Measurements from ENCODE around the gene LRRC28.
A peak's percentile ranks its signal among the peaks of the same experiment; 100 is the strongest.

Gene LRRC28

DNA sequence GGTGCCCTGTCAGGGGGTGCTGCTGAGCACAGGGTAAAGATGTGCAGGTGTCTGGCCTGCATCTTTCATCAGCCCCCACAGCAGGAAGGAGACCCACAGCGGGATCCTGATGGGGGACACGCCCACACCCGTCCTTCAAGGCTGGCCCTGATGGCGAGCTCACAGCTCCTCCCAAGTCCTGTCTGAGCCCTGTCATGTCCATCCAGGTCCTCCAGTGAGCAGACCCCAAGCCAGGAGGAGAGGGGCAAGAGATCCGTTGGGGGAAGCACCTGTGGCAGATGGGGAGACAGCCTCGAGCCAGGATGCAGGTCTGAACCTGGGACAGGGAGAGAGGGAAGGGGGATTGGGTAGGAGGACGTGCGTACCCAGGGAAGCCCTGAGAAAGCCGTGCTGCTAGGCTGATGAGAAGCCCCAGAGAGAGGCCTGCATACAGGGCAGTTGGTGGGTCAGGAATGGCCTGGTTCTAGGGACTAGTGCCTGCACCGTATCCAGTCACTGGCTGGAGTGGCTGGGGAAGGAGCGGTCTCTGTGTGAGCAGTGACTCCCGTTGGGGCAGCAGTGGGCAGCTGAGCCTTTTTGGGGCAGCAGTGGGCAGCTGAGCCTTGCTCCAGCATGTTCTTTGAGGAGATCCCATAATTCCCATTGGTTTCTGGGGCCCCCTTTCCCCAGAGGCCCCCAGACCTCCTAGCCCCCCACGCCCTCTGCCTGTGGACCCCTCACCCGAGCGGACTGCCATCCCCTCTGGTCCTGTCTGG, 181.2 kb downstream of the LRRC28 start:
- no peak for DNase-seq (ENCODE audit: low spot score)
- TF ChIP-seq, protein P1, sequence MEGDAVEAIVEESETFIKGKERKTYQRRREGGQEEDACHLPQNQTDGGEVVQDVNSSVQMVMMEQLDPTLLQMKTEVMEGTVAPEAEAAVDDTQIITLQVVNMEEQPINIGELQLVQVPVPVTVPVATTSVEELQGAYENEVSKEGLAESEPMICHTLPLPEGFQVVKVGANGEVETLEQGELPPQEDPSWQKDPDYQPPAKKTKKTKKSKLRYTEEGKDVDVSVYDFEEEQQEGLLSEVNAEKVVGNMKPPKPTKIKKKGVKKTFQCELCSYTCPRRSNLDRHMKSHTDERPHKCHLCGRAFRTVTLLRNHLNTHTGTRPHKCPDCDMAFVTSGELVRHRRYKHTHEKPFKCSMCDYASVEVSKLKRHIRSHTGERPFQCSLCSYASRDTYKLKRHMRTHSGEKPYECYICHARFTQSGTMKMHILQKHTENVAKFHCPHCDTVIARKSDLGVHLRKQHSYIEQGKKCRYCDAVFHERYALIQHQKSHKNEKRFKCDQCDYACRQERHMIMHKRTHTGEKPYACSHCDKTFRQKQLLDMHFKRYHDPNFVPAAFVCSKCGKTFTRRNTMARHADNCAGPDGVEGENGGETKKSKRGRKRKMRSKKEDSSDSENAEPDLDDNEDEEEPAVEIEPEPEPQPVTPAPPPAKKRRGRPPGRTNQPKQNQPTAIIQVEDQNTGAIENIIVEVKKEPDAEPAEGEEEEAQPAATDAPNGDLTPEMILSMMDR (IDR thresholded peaks at IDR 0.05; ENCODE audit: extremely low read depth, missing control alignments): no peak

DNA sequence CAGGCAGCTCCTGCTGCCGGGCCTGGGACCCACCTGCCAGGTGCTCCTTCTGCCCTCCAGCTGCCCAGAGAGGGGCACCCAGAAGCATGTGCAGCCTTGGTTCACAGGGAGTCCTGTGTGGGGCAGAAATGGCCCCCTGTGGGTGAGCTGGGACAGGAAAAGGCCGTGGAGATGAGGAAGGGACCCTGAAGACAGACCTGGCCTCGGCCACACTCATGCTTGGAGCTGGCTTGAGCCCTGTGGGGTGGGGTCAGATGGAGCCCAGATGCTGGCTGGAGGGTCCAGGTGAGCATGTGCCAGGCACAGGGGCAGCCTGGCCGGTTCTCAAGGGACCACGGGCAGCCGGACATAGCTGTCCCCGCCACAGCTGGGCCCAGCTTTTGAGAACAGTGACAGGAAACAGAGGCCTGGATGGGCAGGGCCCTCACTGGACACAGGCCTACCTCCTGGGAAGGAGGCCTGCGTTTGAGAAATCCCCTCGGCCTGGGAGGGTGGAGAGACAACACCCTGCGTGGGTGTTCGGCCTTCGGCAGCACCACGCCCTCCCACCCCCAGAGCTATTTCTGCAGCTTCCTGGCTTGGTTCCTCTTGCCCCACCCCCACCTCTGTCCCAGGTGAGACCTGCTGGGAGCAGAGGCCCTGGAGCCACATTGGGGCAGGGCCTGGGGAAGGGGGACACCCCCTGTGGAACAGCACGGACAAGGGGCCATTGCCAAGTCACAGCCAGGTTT, 181.9 kb downstream of the LRRC28 start:
- TF ChIP-seq, protein P1 (IDR thresholded peaks at IDR 0.05; ENCODE audit: extremely low read depth, missing control alignments): no peak
- DNase-seq (ENCODE audit: low spot score): peak; percentile 80

DNA sequence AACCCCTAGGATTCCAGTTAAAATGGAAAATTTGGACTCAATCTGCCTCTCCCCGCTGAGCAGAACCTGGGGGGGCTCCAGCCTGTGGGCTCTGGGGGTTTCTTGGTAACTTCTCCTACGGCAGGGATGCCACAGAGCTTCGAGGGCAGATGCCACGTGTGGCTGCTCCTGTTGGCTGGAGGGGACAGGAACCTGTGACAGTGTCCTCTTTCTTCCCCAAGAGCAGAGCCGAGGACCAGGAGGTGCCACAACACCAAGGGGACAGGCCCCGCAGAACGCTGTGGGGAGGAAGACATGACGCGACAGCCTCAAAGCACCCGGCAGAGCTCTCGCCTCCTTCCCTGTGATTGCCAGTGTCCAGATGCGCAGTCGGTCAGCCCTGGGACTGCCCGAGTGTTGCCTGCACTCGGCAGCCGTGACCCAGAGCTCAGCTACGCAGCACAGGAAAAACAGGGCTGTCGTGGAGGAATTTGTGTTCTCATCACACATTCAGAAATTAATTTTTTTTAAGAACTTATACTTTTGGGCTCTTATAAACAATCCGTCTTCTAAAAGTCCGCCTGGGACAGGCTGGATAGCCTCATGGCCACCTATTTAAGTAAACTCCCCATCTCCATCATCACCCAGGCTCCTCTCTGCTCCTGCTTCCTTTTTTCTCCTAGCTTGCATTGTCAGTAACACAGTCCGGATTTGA, 182.6 kb downstream of the LRRC28 start:
- TF ChIP-seq, protein P1 (IDR thresholded peaks at IDR 0.05; ENCODE audit: extremely low read depth, missing control alignments): no peak
- no peak for DNase-seq (ENCODE audit: low spot score)

DNA sequence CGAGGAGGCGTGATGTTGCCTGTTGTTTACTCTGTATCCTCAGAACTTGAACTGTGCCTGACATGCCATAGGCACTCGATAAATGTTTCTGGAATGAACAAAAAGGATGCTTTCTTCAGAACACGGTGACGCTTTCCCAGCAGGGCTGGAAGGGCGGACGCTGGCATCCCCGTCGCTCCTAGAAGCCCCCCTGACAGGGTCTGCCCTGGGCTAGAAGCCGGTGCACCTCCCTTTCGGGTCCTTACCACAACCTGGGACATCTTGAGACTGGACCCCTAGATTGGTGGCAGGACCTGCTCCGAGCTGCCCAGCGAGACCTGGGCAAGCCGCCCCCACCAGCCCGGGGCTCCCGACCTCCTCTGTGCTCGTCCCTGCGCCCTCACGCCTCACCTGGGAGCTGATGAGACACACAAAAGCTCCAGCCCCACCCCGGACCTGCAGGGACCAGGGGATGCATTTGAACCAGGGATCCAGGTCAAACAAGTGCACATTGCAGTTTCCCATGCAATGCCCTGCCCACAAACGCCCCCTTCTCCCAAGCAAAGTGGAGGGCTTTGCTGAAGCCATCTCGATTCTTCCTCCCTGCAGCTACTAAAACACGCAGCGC, 183.3 kb downstream of the LRRC28 start:
- no peak for DNase-seq (ENCODE audit: low spot score)

DNA sequence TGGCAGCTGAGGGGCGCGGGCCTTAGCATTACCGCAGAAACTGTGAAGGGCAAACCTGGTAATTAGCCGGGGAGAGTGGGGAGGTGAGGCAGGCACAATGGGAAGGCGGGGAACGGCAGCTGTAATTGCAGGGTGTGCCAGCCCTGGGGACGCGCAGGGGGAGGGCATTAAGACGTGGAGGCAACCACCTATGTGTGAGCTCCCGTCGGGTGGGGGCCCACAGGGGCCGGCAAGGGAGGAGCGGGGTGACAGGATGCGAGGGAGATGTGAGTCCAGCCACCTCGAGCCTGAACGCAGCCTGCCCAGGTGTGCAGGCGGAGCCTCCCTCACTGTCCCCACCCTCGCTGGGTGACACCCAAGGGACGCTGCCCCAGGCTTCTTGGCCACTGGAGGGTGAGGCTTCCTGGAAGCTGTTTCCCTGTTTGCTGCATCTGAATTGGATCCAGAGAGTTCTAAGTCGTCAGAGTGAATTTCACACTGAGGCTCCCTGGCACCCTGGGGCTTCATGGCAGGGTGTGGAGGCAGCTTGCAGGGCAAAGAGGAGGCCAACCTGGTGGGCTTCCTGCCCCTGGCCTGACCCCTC, 183.9 kb downstream of the LRRC28 start:
- TF ChIP-seq, protein P1 (IDR thresholded peaks at IDR 0.05; ENCODE audit: extremely low read depth, missing control alignments): no peak
- no peak for DNase-seq (ENCODE audit: low spot score)

More for the DNA sequence above, 183.3 kb downstream of the LRRC28 start:
- TF ChIP-seq, protein P1 (IDR thresholded peaks at IDR 0.05; ENCODE audit: extremely low read depth, missing control alignments): no peak

DNA sequence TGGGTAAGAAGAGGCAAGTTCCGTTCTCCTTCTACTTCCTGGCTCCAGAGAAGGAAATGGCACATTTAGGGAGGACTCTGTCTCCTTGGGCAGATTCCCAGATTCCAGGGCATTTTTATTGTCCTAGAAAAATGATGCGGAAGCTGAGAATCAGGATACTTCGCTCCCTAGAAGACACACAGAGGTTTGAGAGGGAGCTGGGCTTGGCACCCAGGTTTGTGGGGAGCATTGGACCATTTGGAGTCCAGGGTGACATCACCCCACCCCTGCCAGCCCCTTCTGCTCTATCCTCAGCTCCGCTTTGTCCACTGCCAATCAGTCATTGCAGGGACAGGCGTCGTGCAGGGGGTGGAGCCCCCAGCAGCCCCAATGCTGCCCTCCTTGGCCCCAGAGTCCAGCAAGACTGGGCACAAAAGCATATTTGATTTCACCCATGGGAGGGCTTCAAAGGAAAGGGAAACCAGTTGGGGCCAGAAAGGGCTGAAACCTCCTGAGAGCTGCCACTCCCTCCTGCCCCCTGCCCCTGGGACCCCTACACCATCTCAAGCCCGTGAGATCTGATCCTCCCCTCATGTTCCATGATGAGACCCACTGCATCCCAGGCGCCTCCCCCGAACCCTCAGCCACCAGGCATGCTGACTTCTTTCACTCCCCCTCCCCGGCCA, 184.7 kb downstream of the LRRC28 start:
- DNase-seq (ENCODE audit: low spot score): no peak
- TF ChIP-seq, protein P1 (IDR thresholded peaks at IDR 0.05; ENCODE audit: extremely low read depth, missing control alignments): no peak

Data from GM20000 (cell line).